Mucosa of stomach (tissue), 1 donor: Measurements from ENCODE around the gene FTCDNL1.

ENCODE experiments used
- H3K27me3 ChIP-seq: one replicate; pipeline ENCODE4 v1.7.0; 2013; ENCODE audit warnings: mild to moderate bottlenecking, low read length; ENCODE audit not compliant: control insufficient read depth, insufficient read depth
- H3K36me3 ChIP-seq: one replicate; pipeline ENCODE4 v1.7.0; 2013; ENCODE audit warnings: low read length; ENCODE audit not compliant: control insufficient read depth, insufficient read depth
- H3K4me1 ChIP-seq: one replicate; pipeline ENCODE4 v1.7.0; 2013; ENCODE audit warnings: mild to moderate bottlenecking, low read length; ENCODE audit not compliant: control insufficient read depth, insufficient read depth
- H3K4me3 ChIP-seq: one replicate; pipeline ENCODE4 v1.7.0; 2013; ENCODE audit warnings: low read length
- H3K9ac ChIP-seq: one replicate; pipeline ENCODE4 v1.7.0; 2013; ENCODE audit warnings: mild to moderate bottlenecking, low read length, moderate library complexity
- H3K9me3 ChIP-seq: one replicate; pipeline ENCODE4 v1.7.0; 2013; ENCODE audit warnings: mild to moderate bottlenecking, low read length, moderate library complexity; ENCODE audit not compliant: control insufficient read depth
- donor health status: Pancreatic carcinoma.

FTCDNL1 gene

GRCh38 chr2:199744724-199745123, 106.3 kb downstream of the FTCDNL1 start:
- no peaks in the 10 kb centered on the region for H3K27me3 ChIP-seq
- no peak overlapping the region for H3K9ac ChIP-seq
- no peak overlapping the region for H3K4me3 ChIP-seq
- no peaks in the 10 kb centered on the region for H3K9me3 ChIP-seq
- H3K4me1 ChIP-seq = no peaks in the 10 kb centered on the region
- no peaks in the 10 kb centered on the region for H3K36me3 ChIP-seq

- Histone ChIP-seq H3K27me3 (no peaks in the 10 kb centered on the region), H3K4me3 (no peak overlapping the region), H3K9ac (no peak overlapping the region), H3K36me3 (no peaks in the 10 kb centered on the region), H3K4me1 (no peaks in the 10 kb centered on the region), H3K9me3 (no peaks in the 10 kb centered on the region)
Observed at GRCh38 chr2:199744260-199744659, 106.7 kb downstream of the FTCDNL1 start.

GRCh38 chr2:199743415-199744120, 107.4 kb downstream of the FTCDNL1 start:
- Histone ChIP-seq H3K9ac (no peak overlapping the region), H3K27me3 (no peaks in the 10 kb centered on the region), H3K9me3 (no peaks in the 10 kb centered on the region), H3K36me3 (no peaks in the 10 kb centered on the region), H3K4me3 (no peak overlapping the region), H3K4me1 (no peaks in the 10 kb centered on the region)

DNA sequence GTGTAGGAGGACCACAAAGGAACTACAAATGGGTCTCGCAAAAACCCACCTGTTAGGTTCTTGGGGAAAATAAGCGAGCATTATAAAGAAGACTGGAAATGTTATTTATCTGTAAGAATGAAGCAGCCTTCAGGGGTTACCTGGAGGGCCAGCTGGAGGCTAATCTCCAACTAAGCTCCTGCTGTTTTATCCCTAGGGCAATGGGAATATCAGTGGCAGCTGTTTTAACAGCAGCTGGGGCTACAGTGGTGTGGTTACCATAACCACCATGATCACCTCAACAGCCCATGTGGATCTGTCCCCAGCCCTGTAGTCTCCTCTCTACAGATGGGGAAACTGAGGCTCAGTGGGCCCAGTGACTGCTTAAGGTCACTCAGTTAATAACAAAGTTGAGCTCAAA, 108.1 kb downstream of the FTCDNL1 start:
- H3K9ac ChIP-seq = no peak overlapping the region
- H3K9me3 ChIP-seq = no peaks in the 10 kb centered on the region
- H3K36me3 ChIP-seq = no peaks in the 10 kb centered on the region
- no peaks in the 10 kb centered on the region for H3K4me1 ChIP-seq
- no peaks in the 10 kb centered on the region for H3K27me3 ChIP-seq
- no peak overlapping the region for H3K4me3 ChIP-seq

GRCh38 chr2:199740111-199740428, 110.9 kb downstream of the FTCDNL1 start:
- Histone ChIP-seq H3K9me3 (no peaks in the 10 kb centered on the region), H3K36me3 (no peaks in the 10 kb centered on the region), H3K4me1 (no peaks in the 10 kb centered on the region), H3K4me3 (no peak overlapping the region), H3K27me3 (no peaks in the 10 kb centered on the region), H3K9ac (no peak overlapping the region)

GRCh38 chr2:199739413-199740110, 111.4 kb downstream of the FTCDNL1 start:
- no peak overlapping the region for H3K9ac ChIP-seq
- H3K4me3 ChIP-seq = no peak overlapping the region
- no peaks in the 10 kb centered on the region for H3K36me3 ChIP-seq
- H3K27me3 ChIP-seq = no peaks in the 10 kb centered on the region
- no peaks in the 10 kb centered on the region for H3K9me3 ChIP-seq
- no peaks in the 10 kb centered on the region for H3K4me1 ChIP-seq

DNA sequence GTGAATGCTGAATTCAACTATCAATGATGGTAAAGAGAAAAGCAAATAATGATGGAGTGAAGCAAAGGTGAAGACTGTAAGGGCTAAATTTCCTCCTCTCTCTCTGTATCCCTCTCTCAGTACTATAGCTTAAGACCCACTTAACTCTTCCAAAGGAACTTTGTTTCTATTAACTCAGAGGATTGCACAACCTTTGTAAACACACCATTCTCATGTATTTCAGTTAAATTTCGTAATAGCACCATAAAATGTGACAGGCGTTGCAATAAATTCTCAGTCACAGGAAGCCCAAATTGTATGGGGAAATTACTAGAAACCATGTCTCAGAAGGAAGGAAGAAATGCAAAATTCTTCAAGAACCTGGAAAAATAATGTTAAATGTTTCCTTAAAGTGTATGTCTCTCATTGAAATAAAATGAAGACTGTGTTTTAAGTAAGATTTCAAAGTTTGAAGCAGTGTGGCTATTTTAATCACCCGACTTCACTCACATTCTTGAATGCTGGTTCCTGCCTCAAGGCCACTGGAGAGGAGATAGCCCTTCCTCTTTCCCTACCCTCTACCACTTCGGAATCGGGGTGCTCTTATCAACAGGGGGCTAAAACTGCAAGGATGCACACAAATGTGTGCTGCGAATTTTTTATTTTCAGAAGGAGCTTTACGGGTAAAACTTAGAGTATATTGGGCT, 112.1 kb downstream of the FTCDNL1 start:
- Histone ChIP-seq H3K9ac (no peak overlapping the region), H3K4me3 (no peak overlapping the region), H3K9me3 (no peaks in the 10 kb centered on the region), H3K36me3 (no peaks in the 10 kb centered on the region), H3K27me3 (no peaks in the 10 kb centered on the region), H3K4me1 (no peaks in the 10 kb centered on the region)

GRCh38 chr2:199734651-199735050, 116.3 kb downstream of the FTCDNL1 start:
- Histone ChIP-seq H3K36me3 (no peaks in the 10 kb centered on the region), H3K4me3 (no peak overlapping the region), H3K4me1 (no peaks in the 10 kb centered on the region), H3K9ac (no peak overlapping the region), H3K9me3 (no peaks in the 10 kb centered on the region), H3K27me3 (no peaks in the 10 kb centered on the region)

GRCh38 chr2:199734011-199734410, 117.0 kb downstream of the FTCDNL1 start:
- H3K9ac ChIP-seq = no peak overlapping the region

DNA sequence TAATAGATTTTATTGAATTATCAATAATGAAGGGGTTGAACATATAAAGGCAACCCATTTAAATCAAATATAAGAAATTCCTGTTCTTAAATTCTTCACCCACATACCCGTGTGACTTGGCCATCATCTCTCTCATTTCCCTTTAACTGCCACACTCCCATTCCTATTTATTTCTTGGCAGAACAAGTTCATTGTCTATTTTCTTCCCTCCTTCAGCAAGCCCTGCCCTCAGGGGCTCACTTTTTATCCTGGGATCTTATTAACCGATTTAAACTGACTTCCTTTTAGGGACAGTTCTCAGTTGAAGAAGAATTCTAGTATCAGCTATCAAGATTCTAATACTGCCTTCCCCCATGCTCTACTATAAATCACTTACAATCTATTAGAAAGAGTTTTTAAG, 123.2 kb downstream of the FTCDNL1 start:
- no peaks in the 10 kb centered on the region for H3K4me1 ChIP-seq
- peaks cover 7% of the 10 kb centered on the region for H3K27me3 ChIP-seq
- H3K9me3 ChIP-seq = no peaks in the 10 kb centered on the region
- H3K9ac ChIP-seq = no peak overlapping the region
- H3K36me3 ChIP-seq = no peaks in the 10 kb centered on the region
- H3K4me3 ChIP-seq = no peak overlapping the region

More at GRCh38 chr2:199734011-199734410, 117.0 kb downstream of the FTCDNL1 start:
- H3K36me3 ChIP-seq = no peaks in the 10 kb centered on the region
- no peak overlapping the region for H3K4me3 ChIP-seq
- H3K4me1 ChIP-seq = no peaks in the 10 kb centered on the region
- H3K27me3 ChIP-seq = no peaks in the 10 kb centered on the region
- H3K9me3 ChIP-seq = no peaks in the 10 kb centered on the region

DNA sequence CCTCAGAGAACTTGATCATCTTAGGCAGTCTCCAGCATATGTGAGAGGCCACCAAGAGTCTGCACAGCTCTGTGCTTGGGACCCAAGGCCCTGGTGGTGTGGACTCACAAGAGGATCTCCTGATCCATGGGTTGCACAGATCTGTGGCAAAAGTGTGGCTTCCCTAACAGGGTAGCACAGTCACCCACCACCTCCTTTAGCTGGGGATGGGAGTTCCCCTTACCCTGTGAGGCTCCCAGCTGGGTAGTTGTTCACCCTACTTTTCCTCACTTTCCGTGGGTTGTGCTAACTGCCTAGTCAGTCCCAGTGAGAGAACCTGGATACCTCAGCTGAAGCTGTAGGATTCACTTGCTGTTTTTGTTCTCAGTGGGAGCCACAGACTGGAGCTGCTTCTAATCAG, 123.7 kb downstream of the FTCDNL1 start:
- Histone ChIP-seq H3K9ac (no peak overlapping the region), H3K4me3 (no peak overlapping the region), H3K36me3 (no peaks in the 10 kb centered on the region), H3K27me3 (peaks cover 7% of the 10 kb centered on the region), H3K9me3 (no peaks in the 10 kb centered on the region), H3K4me1 (no peaks in the 10 kb centered on the region)

DNA sequence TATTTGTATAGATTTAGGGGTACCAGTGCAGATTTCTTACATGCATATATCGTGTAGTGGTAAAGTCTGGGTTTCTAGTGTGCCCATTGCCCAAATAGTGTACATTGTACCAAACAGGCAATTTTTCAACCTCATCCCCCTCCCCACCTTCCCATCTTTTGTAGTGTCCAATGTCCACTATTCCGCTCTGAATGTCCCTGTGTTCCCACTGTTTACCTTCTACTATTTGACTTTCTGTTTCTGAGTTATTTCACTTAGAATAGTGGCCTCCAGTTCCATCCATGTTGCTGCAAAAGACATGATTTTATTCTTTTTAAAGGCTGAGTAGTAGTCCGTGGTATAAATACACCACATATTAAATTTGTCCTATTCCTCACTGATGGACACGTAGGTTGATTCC, 132.9 kb downstream of the FTCDNL1 start:
- Histone ChIP-seq H3K9me3 (no peaks in the 10 kb centered on the region), H3K36me3 (no peaks in the 10 kb centered on the region), H3K4me3 (no peak overlapping the region), H3K4me1 (no peaks in the 10 kb centered on the region), H3K27me3 (no peaks in the 10 kb centered on the region), H3K9ac (no peak overlapping the region)
